Measurements from ENCODE around the gene ZNF276.

Gene ZNF276

GRCh38 chr16:89786474-89787364, 65.4 kb downstream of the ZNF276 start:
- DNase-seq: no peak

- no peak for DNase-seq
Measured at GRCh38 chr16:89787365-89787805, 66.0 kb downstream of the ZNF276 start.
